ENCODE results near the gene POM121L2. TPM values are rescaled to one million over a fixed set of nuclear protein-coding genes. Genes with fewer than 3 reads are reported as not detected.

POM121L2 gene
- total and polyA plus RNA-seq, 2 of the 13 experiments (the other 11 are each of a cell fraction or from before 2014, with no cell fraction given) = not detected

GRCh38 chr6:27327023-27327738 lies 15.1 kb upstream of the POM121L2 start:
- intact Hi-C loops (cut with micrococcal nuclease; ENCODE audit: unreplicated experiment) = no loop called here
- in situ Hi-C loops (cut with HindIII; ENCODE audit: extremely low pct_ligation_motif_present, low pct_unique_long_range_greater_than_20kb) = no loop called here
- POLR2A ChIA-PET = no interaction called here

GRCh38 chr6:27321901-27322300 lies 9.8 kb upstream of the POM121L2 start:
- no peak overlapping the region for H3K27ac ChIP-seq (ENCODE audit: extremely low read length, insufficient read depth, low read length)
- in situ Hi-C loops (cut with HindIII; ENCODE audit: extremely low pct_ligation_motif_present, low pct_unique_long_range_greater_than_20kb) = no loop called here
- TF ChIP-seq ZKSCAN1 (IDR thresholded peaks at IDR 0.05; ENCODE audit: low read length) = no peak
- no peak for TF ChIP-seq HOMEZ (CRISPR knock-in tag; IDR thresholded peaks at IDR 0.05; ENCODE audit: low read depth)
- TF ChIP-seq SNAPC2 (CRISPR knock-in tag; IDR thresholded peaks at IDR 0.05) = no peak
- TF ChIP-seq E2F5 (CRISPR knock-in tag; conservative IDR thresholded peaks at IDR 0.05) = no peak
- no peak for TF ChIP-seq ZSCAN30 (CRISPR knock-in tag; IDR thresholded peaks at IDR 0.05)
- no peak for TF ChIP-seq HDAC2 (CRISPR knock-in tag; IDR thresholded peaks at IDR 0.05)
- no peak for TF ChIP-seq JDP2 (CRISPR knock-in tag; IDR thresholded peaks at IDR 0.05; ENCODE audit: borderline replicate concordance)
- TF ChIP-seq TFDP1 (CRISPR knock-in tag; IDR thresholded peaks at IDR 0.05; ENCODE audit: borderline replicate concordance) = no peak
- TF ChIP-seq ZSCAN29 (CRISPR knock-in tag; conservative IDR thresholded peaks at IDR 0.05) = no peak
- no peak for TF ChIP-seq PPARG (CRISPR knock-in tag; conservative IDR thresholded peaks at IDR 0.05)
- TF ChIP-seq ZNF382 (CRISPR knock-in tag; IDR thresholded peaks at IDR 0.05; ENCODE audit: borderline replicate concordance) = no peak

More at GRCh38 chr6:27327023-27327738, 15.1 kb upstream of the POM121L2 start:
- DNase-seq (ENCODE audit: low spot score) (no peak), ATAC-seq (no peak), FAIRE-seq (no peak)
- no peaks in the 10 kb centered on the region for H3K27me3 ChIP-seq (ENCODE audit: control insufficient read depth in 1 of 2, insufficient read depth in 2 of 2, low read length in 2 of 2)
- no peaks in the 10 kb centered on the region for H3K9me3 ChIP-seq (ENCODE audit: low read length)
- no peak overlapping the region for H3K27ac ChIP-seq (ENCODE audit: extremely low read length, insufficient read depth, low read length)
- TF ChIP-seq ZNF761 (CRISPR knock-in tag; conservative IDR thresholded peaks at IDR 0.05) (no peak), ZNF607 (CRISPR knock-in tag; IDR thresholded peaks at IDR 0.05; ENCODE audit: borderline replicate concordance) (no peak), XRCC5 (optimal IDR thresholded peaks at IDR 0.05; ENCODE audit: low read length) (no peak), ZNF562 (CRISPR knock-in tag; IDR thresholded peaks at IDR 0.05; ENCODE audit: borderline replicate concordance) (no peak), TRIM24 (CRISPR knock-in tag; IDR thresholded peaks at IDR 0.05) (no peak), MIXL1 (CRISPR knock-in tag; IDR thresholded peaks at IDR 0.05) (no peak), NR0B2 (CRISPR knock-in tag; IDR thresholded peaks at IDR 0.05) (no peak)
- H2AFZ ChIP-seq (ENCODE audit: low read length) = no peak overlapping the region
- H4K20me1 ChIP-seq (ENCODE audit: insufficient read depth, low read length) = no peaks in the 10 kb centered on the region
- no peak overlapping the region for H3K4me2 ChIP-seq (ENCODE audit: low read depth, low read length)
- H3K4me3 ChIP-seq (replicated peaks in 1 of 3; ENCODE audit: insufficient read depth in 1 of 3, low read depth in 2 of 3, low read length in 3 of 3) = no peak overlapping the region
- WGBS (ENCODE audit: low lambda C conversion rate) = 0% methylated on average over 1 of the region's 1 CpG
- CTCF ChIA-PET (ENCODE audit: low intra/inter-chr PET ratio, low total read pairs) = no interaction called here
- H3K4me1 ChIP-seq (ENCODE audit: insufficient read depth, low read length) = peaks cover 16% of the 10 kb centered on the region; the same call in 1 of the 2 replicates
- no peak overlapping the region for H3K9ac ChIP-seq (ENCODE audit: insufficient read depth, low read depth, low read length)
- no peaks in the 10 kb centered on the region for H3K79me2 ChIP-seq (ENCODE audit: insufficient read depth, low read length)
- no TSS peak for BruUV-seq (replicated peaks)
- no peaks in the 10 kb centered on the region for H3K36me3 ChIP-seq (replicated peaks in 1 of 2; ENCODE audit: control insufficient read depth in 1 of 2, insufficient read depth in 2 of 2, low read length in 2 of 2)

More at GRCh38 chr6:27321901-27322300, 9.8 kb upstream of the POM121L2 start:
- Histone ChIP-seq H3K27me3 (ENCODE audit: control insufficient read depth in 1 of 2, insufficient read depth in 2 of 2, low read length in 2 of 2) (no peaks in the 10 kb centered on the region), H3K9me3 (ENCODE audit: low read length) (no peaks in the 10 kb centered on the region), H3K4me1 (ENCODE audit: insufficient read depth, low read length) (0 out of 2 replicates have a peak, but pooled peaks cover 3% of the 10 kb centered on the region), H3K9ac (ENCODE audit: insufficient read depth, low read depth, low read length) (no peak overlapping the region), H3K36me3 (replicated peaks in 1 of 2; ENCODE audit: control insufficient read depth in 1 of 2, insufficient read depth in 2 of 2, low read length in 2 of 2) (no peaks in the 10 kb centered on the region), H3K79me2 (ENCODE audit: insufficient read depth, low read length) (no peaks in the 10 kb centered on the region), H3K4me3 (replicated peaks in 1 of 3; ENCODE audit: insufficient read depth in 1 of 3, low read depth in 2 of 3, low read length in 3 of 3) (no peak overlapping the region), H4K20me1 (ENCODE audit: insufficient read depth, low read length) (no peaks in the 10 kb centered on the region), H2AFZ (ENCODE audit: low read length) (no peak overlapping the region), H3K4me2 (ENCODE audit: low read depth, low read length) (no peak overlapping the region)
- ChIA-PET POLR2A (no interaction called here), CTCF (ENCODE audit: low intra/inter-chr PET ratio, low total read pairs) (no interaction called here)
- intact Hi-C loops (cut with micrococcal nuclease; ENCODE audit: unreplicated experiment) = no loop called here
- no TSS peak for BruUV-seq (replicated peaks)
- FAIRE-seq (no peak), ATAC-seq (no peak), DNase-seq (ENCODE audit: low spot score) (no peak)
- 28% methylated on average over 4 of the region's 4 CpGs for WGBS (ENCODE audit: low lambda C conversion rate)

Measured in HepG2 (cell line).